GM10248 (cell line): ENCODE results near the gene IPO11.

Source experiments
- CTCF ChIA-PET: fragments of 300-600 bp; sonication (Branson Sonifier 250); formaldehyde crosslinking; extraction: SDS; loops from one replicate; lab custom pipeline; 2021; ENCODE audit warnings: antibody characterized with exemption; lab: Yijun Ruan, JAX
- POLR2A ChIA-PET: fragments of 350-650 bp; sonication (Branson Sonifier 250); formaldehyde crosslinking; extraction: SDS; loops from one replicate; lab custom pipeline; 2020; ENCODE audit warnings: antibody characterized with exemption; lab: Yijun Ruan, JAX
- DNase-seq: peaks from one replicate; pipeline ENCODE4 v3.0.0; 2012; ENCODE audit errors: extremely low spot score
- TF ChIP-seq, protein P1 (sequence below): IDR thresholded peaks from 2 replicates; pipeline ENCODE4 v1.5.1; 2012; ENCODE audit warnings: mild to moderate bottlenecking, low read depth; ENCODE audit errors: extremely low read depth, missing control alignments, control extremely low read depth

Gene IPO11

DNA sequence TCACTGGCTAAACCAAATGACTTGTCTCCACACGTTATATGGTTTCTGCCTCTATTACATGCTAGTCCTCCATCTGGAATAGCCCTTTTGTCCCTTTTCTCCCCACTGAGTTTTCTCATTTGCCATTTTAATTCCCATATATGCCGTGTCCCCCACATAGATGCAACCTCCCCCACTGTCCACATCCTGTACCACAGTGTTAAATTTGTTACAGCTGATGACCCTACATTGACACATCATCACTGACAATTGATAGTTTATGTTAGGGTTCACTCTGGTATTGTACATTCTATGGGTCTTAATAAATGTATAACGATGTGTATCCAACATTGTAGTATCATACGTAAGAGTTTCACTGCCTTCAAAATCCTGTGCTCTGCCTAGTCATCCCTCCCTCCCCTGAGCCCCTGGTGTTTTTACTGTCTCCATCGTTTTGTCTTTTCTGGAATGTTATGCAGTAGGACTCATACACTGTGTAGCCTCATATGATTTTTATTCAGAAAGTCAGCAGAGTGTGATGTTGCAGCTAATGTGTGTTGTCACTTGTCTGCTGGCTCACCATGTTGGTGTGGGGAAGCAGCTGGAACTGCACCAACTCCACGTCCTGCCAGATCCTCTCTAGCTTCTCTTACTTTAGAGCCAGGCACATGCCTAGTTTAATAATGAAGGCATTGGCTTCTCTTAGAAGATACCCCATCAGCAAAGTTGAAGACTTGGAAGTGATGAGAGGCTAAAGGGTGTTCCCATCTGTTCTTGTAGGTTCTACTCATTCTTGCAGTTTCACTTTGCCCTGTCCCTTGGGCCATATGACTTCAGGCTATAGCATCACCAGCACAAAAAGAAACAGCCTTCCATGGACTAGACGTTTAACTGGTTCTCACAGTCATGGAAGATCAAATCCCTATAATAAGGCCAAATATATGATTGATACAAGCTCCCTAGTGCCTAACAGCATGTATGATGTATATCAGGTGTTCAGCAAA lies 196.3 kb downstream of the IPO11 start:
- TF ChIP-seq, protein P1, sequence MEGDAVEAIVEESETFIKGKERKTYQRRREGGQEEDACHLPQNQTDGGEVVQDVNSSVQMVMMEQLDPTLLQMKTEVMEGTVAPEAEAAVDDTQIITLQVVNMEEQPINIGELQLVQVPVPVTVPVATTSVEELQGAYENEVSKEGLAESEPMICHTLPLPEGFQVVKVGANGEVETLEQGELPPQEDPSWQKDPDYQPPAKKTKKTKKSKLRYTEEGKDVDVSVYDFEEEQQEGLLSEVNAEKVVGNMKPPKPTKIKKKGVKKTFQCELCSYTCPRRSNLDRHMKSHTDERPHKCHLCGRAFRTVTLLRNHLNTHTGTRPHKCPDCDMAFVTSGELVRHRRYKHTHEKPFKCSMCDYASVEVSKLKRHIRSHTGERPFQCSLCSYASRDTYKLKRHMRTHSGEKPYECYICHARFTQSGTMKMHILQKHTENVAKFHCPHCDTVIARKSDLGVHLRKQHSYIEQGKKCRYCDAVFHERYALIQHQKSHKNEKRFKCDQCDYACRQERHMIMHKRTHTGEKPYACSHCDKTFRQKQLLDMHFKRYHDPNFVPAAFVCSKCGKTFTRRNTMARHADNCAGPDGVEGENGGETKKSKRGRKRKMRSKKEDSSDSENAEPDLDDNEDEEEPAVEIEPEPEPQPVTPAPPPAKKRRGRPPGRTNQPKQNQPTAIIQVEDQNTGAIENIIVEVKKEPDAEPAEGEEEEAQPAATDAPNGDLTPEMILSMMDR, result no peak
- POLR2A ChIA-PET, result no interaction called here
- CTCF ChIA-PET, result interaction anchor here (1.4 kb wide), 1 partner anchor 9 kb away, joined by 3 read pairs; no protein-coding TSS in a partner anchor
- DNase-seq, result no peak

DNA sequence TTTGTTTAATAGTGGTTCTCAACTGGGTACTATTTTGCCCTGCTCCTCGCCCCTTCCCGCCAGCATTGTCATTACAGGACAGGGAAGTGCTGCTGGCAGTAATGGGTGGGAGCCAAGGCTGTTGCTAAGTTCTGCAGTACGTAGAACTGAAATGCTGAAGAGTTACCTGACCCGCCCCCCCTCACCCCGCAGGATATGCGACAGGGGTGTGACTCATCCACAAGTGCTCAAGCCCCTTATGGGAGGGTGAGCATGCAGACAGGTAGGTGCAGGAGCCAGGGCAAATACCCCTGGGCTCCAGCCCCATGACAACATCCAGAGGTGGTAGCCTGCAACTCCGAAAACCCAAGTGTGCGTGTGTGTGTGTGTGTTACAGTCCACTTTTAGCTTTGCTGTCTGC lies 201.8 kb downstream of the IPO11 start:
- ChIA-PET CTCF (no interaction called here), POLR2A (no interaction called here)
- DNase-seq, result no peak
- TF ChIP-seq, protein P1, result no peak

DNA sequence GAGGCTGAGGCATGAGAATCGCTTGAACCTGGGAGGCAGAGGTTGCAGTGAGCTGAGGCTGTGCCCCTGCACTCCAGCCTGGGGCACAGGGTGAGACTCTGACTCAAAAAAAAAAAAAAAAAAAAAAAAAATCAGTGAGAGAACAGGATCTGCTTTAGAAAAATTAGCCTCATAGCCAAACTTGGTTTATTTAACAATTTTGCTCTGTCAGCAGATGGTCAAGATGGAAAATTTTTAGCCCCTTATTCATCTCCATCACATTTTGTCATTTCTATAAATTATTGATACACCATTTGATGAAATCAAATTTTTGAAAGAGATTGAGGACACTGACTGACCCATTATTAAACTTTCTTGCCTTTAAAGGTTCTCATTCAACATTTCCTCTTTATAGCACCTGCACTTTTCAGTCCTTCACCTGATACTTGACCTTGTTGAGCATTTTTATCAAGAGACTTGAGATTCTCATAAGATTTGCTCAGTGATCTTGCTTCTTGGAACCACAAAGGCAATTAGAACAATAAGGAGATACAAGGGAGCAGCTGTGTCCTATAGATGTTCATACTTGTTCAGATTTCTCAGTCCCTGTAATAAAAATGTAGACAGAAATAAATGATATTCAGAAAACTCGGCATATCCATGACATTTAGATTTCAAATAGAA lies 204.2 kb downstream of the IPO11 start:
- ChIA-PET POLR2A (no interaction called here), CTCF (interaction anchor here (1.5 kb wide), 1 partner anchor 11 kb away, joined by 4 read pairs; no protein-coding TSS in a partner anchor)
- DNase-seq, result no peak
- TF ChIP-seq, protein P1, result no peak

DNA sequence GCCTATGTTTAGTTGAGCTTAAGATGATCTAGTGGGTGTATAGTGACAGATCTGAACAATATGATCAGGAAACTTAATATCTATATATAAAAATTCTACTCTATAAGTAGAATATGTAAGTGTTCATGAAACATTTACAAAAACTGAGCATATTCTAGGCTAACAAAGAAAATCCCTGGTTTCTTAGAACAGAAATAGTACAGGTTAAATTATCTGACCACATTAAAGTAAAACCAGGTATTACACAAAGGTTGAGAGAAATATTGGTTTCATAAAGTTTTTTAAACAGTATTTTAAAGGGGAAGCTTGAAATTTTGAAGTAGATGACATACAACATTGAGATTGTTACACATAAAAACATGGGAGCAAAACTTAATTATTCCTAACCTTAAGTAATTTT lies 205.4 kb downstream of the IPO11 start:
- CTCF ChIA-PET, result no interaction called here
- POLR2A ChIA-PET, result no interaction called here
- TF ChIP-seq, protein P1, result no peak
- no peak for DNase-seq

DNA sequence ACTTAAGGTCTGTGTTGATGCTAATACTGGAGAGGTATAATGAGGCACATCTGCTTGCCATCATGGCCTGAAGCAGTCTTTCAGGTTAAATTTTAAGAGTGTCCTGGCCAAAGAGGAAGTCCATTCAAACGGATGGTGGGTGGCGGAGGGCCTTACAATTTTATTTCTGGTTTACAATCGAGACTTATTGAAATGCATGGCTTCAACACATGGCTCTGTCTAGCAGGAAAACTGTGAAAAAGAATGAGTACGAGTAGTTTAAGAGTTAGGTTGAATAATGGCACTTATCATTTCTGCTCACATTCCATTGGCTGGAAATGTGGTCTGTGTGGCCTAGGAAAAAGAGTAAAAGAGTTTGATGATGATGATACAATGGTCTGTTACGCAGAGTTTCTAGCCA lies 208.2 kb downstream of the IPO11 start:
- no peak for DNase-seq
- ChIA-PET POLR2A (no interaction called here), CTCF (no interaction called here)
- TF ChIP-seq, protein P1, result no peak

DNA sequence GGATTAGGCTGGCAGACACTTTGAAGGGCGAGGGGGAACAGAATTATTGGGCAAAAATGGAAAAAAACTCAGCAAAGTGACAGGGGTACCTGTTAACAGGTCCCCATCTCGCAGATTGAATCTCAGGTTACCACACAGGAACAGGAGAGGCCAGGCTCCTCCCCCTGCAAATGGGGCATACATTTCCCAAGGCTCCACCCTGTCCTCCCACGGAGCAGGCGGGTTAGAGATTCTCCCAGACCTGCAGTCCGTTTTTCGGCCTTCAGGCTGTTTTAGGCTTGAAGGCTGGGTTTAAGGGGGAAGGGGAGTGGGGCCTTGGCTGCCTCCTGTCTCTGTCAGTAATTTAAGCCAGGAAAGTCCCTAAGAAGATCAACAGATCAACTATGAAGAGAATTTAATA lies 208.7 kb downstream of the IPO11 start:
- TF ChIP-seq, protein P1, result no peak
- no peak for DNase-seq
- POLR2A ChIA-PET, result no interaction called here
- CTCF ChIA-PET, result no interaction called here
